GM06990 (cell line): ENCODE results near the gene SH2D6.

Experiments used
- DNase-seq: peaks from one replicate; pipeline ENCODE4 v3.0.0-alpha.2; 2011; ENCODE audit not compliant: insufficient read length; ENCODE audit errors: extremely low read depth
- H3K27me3 ChIP-seq: replicated peaks from 2 replicates; pipeline ENCODE4 v1.6.0; 2011; ENCODE audit warnings: low read length; ENCODE audit not compliant: control insufficient read depth, insufficient read depth
- H3K36me3 ChIP-seq: 2 replicates; pipeline ENCODE4 v1.5.1; 2011; ENCODE audit warnings: low read length; ENCODE audit not compliant: control insufficient read depth, insufficient read depth
- H3K4me3 ChIP-seq: replicated peaks from 2 replicates; pipeline ENCODE4 v1.5.1; 2011; ENCODE audit warnings: low read depth, mild to moderate bottlenecking, control low read depth, low read length
- CTCF ChIP-seq: IDR thresholded peaks from 2 replicates; pipeline ENCODE4 v1.5.1; 2011; ENCODE audit warnings: low read length, control low read depth, mild to moderate bottlenecking, inconsistent platforms; ENCODE audit not compliant: insufficient read depth, poor library complexity, severe bottlenecking

SH2D6 gene

GRCh38 chr2:85449214-85449588, 30.7 kb downstream of the SH2D6 start:
- TF ChIP-seq CTCF: no peak
- H3K27me3 ChIP-seq: no peaks in the 10 kb centered on the region
- no peak for DNase-seq
- no peaks in the 10 kb centered on the region for H3K36me3 ChIP-seq
- no peak overlapping the region for H3K4me3 ChIP-seq

GRCh38 chr2:85452237-85452636, 33.7 kb downstream of the SH2D6 start:
- no peak for TF ChIP-seq CTCF
- DNase-seq: no peak
- no peak overlapping the region for H3K4me3 ChIP-seq

GRCh38 chr2:85453571-85453970, 35.1 kb downstream of the SH2D6 start:
- H3K27me3 ChIP-seq: no peaks in the 10 kb centered on the region
- no peak overlapping the region for H3K4me3 ChIP-seq
- no peak for DNase-seq
- no peak for TF ChIP-seq CTCF
- H3K36me3 ChIP-seq: no peaks in the 10 kb centered on the region

More at GRCh38 chr2:85452237-85452636, 33.7 kb downstream of the SH2D6 start:
- H3K27me3 ChIP-seq: no peaks in the 10 kb centered on the region
- no peaks in the 10 kb centered on the region for H3K36me3 ChIP-seq

- TF ChIP-seq CTCF: no peak
- no peak overlapping the region for H3K4me3 ChIP-seq
- no peaks in the 10 kb centered on the region for H3K27me3 ChIP-seq
- DNase-seq: no peak
- H3K36me3 ChIP-seq: no peaks in the 10 kb centered on the region
These were observed 37.1 kb downstream of the SH2D6 start for GRCh38 chr2:85455552-85456090.

- no peak for DNase-seq
- no peaks in the 10 kb centered on the region for H3K36me3 ChIP-seq
- H3K27me3 ChIP-seq: no peaks in the 10 kb centered on the region
- no peak for TF ChIP-seq CTCF
- H3K4me3 ChIP-seq: no peak overlapping the region
These were observed 38.5 kb downstream of the SH2D6 start for GRCh38 chr2:85457043-85457442.

- Histone ChIP-seq H3K27me3 (no peaks in the 10 kb centered on the region), H3K36me3 (no peaks in the 10 kb centered on the region), H3K4me3 (no peak overlapping the region)
- TF ChIP-seq CTCF: no peak
- DNase-seq: no peak
These were observed 39.4 kb downstream of the SH2D6 start for GRCh38 chr2:85457877-85458316.
